IPS-11a (cell line): Measurements from ENCODE around the gene SPATS2L.

ENCODE experiments used
- H3K4me3 ChIP-seq: one replicate; pipeline ENCODE4 v1.5.1; 2013; ENCODE audit warnings: low read depth, low read length, control low read depth

Gene SPATS2L, protein sequence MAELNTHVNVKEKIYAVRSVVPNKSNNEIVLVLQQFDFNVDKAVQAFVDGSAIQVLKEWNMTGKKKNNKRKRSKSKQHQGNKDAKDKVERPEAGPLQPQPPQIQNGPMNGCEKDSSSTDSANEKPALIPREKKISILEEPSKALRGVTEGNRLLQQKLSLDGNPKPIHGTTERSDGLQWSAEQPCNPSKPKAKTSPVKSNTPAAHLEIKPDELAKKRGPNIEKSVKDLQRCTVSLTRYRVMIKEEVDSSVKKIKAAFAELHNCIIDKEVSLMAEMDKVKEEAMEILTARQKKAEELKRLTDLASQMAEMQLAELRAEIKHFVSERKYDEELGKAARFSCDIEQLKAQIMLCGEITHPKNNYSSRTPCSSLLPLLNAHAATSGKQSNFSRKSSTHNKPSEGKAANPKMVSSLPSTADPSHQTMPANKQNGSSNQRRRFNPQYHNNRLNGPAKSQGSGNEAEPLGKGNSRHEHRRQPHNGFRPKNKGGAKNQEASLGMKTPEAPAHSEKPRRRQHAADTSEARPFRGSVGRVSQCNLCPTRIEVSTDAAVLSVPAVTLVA

DNA sequence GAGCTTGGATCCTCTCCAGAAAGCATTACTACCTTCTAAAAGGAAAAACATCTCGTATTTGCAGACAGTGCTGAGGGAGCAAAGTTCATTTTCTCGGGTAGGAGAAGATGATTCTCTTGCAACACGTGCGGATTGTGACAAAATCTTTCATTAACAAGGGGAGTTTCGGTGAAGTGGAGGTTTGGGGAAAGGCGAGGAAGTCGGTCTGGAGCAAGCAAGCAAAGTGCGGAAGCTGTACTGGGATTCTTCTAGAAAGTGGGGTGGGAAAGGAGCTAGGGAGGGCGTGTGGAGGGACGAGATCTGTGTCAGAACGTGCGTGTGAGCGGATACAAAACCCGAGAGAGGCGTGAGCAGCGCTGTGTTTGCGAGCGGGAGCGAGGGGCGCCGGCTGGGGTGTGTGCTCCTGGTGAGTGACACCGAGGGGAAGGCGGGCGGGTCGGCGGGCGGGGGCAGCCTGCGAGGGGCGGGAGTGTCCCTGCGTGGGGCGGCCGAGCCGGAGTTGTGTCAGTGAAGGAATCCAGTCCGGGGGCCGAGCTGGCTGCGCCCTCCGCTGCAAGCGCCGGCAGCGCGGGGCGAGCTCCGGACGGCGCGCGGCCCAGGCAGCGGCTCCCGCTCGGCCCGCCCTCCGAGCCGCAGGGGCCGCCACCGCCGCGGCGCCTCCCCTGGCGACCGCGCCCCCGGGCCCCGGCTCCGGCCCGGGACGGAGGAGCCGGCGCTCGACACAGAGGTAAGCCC, at the start of gene SPATS2L:
Gene SPATS2L, plus strand, starts transcription at position 498 of the 735 bp plus-strand sequence. CDS start 82,552 bp downstream, outside the sequence.
- H3K4me3 ChIP-seq: peak within 1 kb of the TSS; percentile 84

- no peak overlapping the region for H3K4me3 ChIP-seq
Measured at GRCh38 chr2:200257570-200257969, 48.9 kb upstream of the SPATS2L start.

GRCh38 chr2:200258081-200258480, 48.4 kb upstream of the SPATS2L start:
- no peak overlapping the region for H3K4me3 ChIP-seq

DNA sequence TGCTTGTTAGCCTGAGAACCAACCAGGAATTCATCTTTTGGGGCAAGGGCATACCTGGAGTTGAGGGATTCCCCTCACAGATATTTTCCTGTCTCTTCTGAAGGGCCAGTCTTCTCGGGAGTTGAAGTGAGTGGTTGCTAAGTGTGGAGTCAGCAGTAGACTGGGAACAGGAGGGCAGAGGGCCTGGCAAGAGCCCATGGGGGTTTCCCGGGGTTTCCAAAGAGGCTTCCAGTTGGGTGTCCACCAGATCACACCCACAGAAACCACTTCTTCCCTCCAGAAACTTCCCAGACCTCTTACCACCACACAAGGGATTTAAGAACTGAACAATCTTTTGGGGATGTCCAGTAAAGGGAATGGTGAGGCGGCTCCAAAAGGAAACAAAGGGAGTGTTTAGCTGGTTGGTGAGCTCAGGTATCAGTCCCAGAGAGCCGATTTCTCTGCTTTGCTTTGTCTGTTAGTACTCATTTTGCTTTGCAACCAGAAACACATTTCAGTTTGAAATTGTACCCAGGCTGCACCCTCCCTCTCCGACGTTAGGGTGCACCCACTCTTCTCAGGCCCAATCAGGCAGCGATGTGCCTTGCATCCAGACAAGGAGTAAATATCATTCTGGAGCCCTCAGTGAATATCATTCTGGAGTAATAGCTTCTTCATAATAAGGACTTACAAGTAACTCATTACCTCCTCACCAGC, 47.5 kb upstream of the SPATS2L start:
- H3K4me3 ChIP-seq: no peak overlapping the region

DNA sequence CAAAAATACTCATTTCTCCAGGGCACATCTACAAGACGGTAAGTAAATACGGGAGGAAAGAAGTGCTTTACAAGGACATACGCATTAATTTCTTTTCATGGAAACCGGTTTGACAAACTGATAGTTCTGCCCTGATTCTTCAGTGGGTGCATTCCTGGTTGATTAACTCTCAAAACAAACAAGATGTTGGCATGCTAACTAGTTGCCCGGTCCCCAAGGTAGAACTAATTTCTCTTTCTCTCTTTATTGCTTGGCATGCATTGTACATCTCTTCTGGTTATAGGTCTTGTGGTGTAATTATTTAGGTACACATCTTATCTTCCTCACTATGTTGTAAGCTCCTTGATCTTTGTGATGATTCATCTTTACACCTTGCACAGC, 46.9 kb upstream of the SPATS2L start:
- H3K4me3 ChIP-seq: no peak overlapping the region

DNA sequence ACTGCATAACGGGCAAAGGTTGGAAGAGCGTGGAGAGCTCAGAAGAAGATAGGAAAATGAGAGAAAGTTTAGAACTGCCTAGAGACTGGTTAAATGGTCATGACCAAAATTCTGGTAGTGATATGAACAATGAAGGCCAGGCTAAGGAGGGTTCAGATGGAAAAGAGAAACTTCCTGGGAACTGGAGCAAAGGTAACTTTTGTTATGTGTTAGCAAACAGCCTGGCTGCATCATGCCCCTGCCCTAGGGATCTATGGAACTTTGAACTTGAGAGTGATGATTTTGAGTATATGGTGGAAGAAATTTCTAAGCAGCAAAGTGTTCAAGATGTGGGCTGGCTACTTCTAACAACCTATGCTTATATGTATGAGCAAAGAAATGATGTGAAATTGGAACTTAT, 44.4 kb upstream of the SPATS2L start:
- H3K4me3 ChIP-seq: no peak overlapping the region

- H3K4me3 ChIP-seq: no peak overlapping the region
Measured at GRCh38 chr2:200263279-200263678, 43.2 kb upstream of the SPATS2L start.

- H3K4me3 ChIP-seq: no peak overlapping the region
Measured at GRCh38 chr2:200264631-200265030, 41.9 kb upstream of the SPATS2L start.

DNA sequence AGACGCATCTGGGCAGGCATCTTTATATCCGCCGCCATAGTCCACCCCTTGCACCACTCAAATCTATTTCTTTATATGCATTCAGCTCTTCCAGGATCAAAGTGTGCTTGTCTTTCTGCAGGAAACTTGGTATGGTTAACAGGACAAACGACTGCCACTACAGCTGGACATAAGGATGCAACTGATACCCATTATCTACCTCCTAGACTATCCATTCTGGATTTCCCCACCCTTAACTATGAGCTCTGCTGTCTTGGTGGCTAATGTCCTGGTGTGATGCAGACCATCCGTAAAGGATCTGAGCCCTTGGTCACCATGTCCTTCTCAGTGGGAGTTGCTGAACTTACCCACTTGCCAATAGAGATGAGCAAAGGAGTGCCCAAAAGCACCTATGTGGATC, 40.1 kb upstream of the SPATS2L start:
- H3K4me3 ChIP-seq: no peak overlapping the region

DNA sequence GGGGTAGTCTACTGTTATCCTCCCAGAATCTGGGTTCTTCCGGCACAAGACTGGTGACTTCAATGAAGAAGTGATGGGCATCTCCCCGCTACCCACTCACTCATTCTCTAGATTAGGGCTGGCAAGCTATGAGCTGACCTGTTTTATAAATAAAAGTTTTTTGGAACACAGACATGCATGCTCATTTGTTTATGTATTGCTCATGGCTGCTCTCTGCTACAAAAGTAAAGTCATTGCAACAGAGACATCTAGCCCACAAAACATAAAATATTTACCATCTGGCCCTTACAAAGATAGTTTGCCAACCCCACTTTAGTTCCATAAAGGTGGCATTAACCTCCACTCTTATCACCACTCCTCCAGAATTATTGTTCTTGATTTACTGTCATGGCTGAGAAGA, 39.1 kb upstream of the SPATS2L start:
- H3K4me3 ChIP-seq: no peak overlapping the region

DNA sequence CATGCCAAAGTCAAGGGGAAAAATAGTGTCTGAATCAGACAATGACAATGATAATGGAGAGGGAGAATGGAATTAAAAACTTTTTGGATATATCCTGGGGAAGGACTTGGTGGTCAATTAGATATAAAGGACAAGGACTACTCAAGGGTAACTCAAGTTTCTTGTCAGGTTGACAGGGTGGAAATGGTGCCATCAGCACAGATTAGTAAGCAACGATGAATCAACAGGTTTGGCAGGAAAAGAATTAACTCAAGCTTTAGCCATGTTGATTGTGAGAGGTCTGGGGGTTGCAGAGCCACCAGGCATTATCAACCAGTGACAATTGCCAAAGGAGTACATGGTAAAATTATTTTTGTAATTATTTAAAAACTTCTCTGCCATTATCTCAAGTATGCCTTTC, 35.8 kb upstream of the SPATS2L start:
- no peak overlapping the region for H3K4me3 ChIP-seq

DNA sequence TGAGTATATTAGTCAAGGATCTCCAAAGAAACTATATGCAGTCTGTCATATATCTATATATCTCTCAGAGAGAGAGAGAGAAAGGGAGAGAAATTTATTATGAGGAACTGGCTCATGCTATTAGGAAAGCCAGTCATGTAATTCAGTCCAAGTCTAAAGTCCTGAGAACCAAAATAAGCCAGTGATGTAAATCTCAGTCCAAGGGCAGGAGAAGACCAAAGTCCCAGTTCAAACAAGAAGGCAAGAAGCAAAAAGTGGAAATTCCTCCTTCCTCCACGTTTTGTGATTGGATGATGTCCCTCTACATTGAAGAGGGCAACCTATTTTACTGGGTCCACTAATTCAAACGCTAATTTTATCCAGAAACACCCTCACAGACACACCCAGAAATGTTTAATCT, 34.2 kb upstream of the SPATS2L start:
- H3K4me3 ChIP-seq: no peak overlapping the region

DNA sequence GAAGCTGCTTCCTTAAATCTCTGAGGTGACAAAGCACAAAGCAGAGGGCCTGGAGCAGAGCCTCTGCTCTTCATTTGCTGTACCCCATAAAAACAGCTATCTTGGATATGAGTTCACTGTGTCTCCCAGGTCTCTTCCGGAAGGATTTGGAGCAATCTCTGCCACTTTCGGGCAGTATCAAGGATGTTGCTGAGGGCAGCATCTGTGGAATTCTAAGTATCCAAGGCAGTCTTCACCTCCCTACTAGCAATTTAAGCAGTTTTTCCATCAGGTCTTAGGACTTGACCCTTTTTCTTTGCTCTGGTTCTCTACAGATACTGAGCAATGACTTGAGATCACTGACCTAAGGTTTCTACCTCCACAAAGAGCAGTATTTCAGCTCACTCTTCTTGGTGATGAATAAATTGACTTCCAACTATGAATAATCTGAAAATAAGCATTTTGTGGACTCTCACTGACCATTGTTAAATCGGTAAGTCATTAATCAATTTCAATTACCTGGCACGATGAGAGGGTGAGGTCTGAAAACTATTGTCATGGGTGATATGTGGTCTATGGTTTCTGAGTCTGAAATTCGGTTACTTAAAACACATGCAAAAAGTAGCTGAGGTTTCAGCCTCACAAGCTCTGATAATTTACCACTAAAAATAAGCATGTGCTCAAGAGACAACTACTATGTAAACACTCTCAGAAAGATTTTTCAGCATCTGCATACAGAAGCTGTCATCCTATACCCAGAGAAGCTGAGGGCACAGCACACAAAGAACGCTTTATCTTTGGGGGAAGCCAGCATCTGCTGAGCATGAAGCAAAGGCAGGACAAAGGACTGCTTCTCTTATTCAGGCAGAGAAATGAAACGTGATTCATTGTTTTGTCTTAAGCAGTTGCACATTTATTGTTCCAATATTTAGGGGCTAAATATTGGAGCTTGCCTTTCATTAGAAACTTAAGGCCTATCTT, 32.1 kb upstream of the SPATS2L start:
- no peak overlapping the region for H3K4me3 ChIP-seq

- H3K4me3 ChIP-seq: no peak overlapping the region
Measured at GRCh38 chr2:200275295-200276013, 31.0 kb upstream of the SPATS2L start.

DNA sequence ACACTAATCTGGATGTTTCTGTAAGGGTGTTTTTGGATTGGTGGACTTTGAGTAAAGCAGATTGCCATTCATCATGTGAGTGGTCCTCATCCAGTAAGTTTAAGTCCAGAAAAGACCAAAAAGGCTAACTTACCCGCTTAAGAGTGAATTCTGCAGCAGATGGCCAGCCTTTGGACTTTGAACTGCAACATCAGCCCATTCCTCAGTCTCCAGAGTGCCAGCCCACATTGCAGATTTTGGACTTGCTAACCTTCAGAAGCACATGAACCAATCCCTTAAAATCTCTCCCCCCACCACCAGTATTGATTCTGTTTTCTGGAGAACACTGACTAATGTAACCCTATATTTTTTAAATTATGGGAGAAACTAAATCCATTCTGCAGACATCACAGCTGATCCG, 30.0 kb upstream of the SPATS2L start:
- no peak overlapping the region for H3K4me3 ChIP-seq

- no peak overlapping the region for H3K4me3 ChIP-seq
Measured at GRCh38 chr2:200278694-200279316, 27.7 kb upstream of the SPATS2L start.

DNA sequence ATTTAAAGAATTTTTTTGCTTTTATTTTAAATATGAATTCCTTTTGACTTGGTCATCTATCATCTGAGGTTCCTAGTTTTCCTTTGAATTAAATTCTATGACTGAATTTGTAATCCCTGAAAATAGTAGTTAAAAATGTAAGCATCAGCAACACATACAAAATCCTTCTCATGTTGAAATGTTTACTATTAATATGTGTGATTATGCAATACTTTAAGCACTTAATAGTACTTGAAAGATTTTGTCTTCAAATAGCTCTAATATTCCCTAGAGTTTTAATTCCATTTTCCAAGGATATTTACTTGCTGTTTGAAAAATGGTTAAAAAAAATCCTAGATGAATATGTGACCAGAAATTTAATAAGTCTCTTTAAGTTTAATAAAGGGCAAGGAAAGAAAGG, 26.6 kb upstream of the SPATS2L start:
- H3K4me3 ChIP-seq: no peak overlapping the region

DNA sequence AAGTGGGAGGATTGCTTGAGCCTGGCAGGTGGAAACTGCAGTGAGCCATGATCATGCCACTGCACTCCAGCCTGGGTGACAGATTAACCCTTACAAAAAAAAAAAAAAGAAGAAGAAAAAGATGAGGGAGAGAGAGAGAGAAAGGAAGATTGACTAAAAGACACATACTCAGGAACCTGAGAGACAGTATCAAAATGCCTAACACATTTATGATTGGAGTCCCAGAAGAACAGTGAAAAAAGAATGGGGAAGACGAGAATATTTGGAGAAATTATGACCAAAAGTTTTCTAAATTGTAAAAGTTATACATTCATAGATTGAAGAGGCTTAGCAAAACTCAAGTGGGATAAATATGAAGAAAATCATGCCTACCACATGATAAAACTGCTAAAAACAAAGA, 19.9 kb upstream of the SPATS2L start:
- no peak overlapping the region for H3K4me3 ChIP-seq
